Vagina (tissue), 2 donors: ENCODE data around the gene SETSIP. TPM values are rescaled to one million over a fixed set of nuclear protein-coding genes. Genes with fewer than 3 reads are reported as not detected.

Experiments used
- DNase-seq, 2 donors: peaks; one replicate each; pipeline ENCODE4 v3.0.0-alpha.2; 2017; ENCODE audit errors: extremely low spot score in 2 of 2
- H3K27ac ChIP-seq: fragments of 200-600 bp; sonication (generic); one replicate; pipeline ENCODE4 v1.5.1; 2019
- H3K27me3 ChIP-seq: fragments of 200-600 bp; sonication (generic); one replicate; pipeline ENCODE4 v1.5.1; 2019
- H3K36me3 ChIP-seq, 2 donors: fragments of 200-600 bp; sonication (generic); one replicate each; pipeline ENCODE4 v1.5.1; 2017 to 2019
- H3K4me1 ChIP-seq: fragments of 200-600 bp; sonication (generic); one replicate; pipeline ENCODE4 v1.5.1; 2019
- H3K4me3 ChIP-seq, 2 donors: fragments of 200-600 bp; sonication (generic); 1 replicate in 1 of 2; 2 replicates in 1 of 2; pipeline ENCODE4 v1.5.1; 2016 to 2019
- H3K9me3 ChIP-seq: fragments of 200-600 bp; sonication (generic); one replicate; pipeline ENCODE4 v1.5.1; 2019
- POLR2A ChIP-seq, 2 donors: fragments of 450-650 bp; IDR thresholded peaks; one replicate each; pipeline ENCODE4 v1.6.1; 2017; ENCODE audit warnings: antibody characterized with exemption in 2 of 2, mild to moderate bottlenecking in 2 of 2, moderate library complexity in 2 of 2
- POLR2AphosphoS5 ChIP-seq, 2 donors: sonication (generic); formaldehyde crosslinking; IDR thresholded peaks; one replicate each; pipeline ENCODE4 v1.9.0; 2017; ENCODE audit warnings: antibody characterized with exemption in 2 of 2, mild to moderate bottlenecking in 2 of 2, low read depth in 1 of 2; ENCODE audit not compliant: insufficient read depth in 1 of 2
- intact Hi-C: fragments of 100-400 bp; cut with DNase I; formaldehyde crosslinking; loops from one replicate; pipeline ENCODE4 v1.15.1; 2023
- total RNA-seq: library from RNA; depleted of rRNA; stranded (reverse); fragments of >200 nt; gene quantifications from one replicate; pipeline ENCODE4 v1.2.3, GENCODE V29; 2016
- TF ChIP-seq, protein P1 (sequence below), 3 experiments: fragments of 450-650 bp in 2 of 3; fragments of 200-600 bp in 1 of 3; sonication (generic) in 1 of 3; IDR thresholded peaks; one replicate each; pipeline ENCODE4 v1.5.1; 2017 to 2019; ENCODE audit warnings: antibody characterized with exemption in 3 of 3, mild to moderate bottlenecking in 2 of 3, moderate library complexity in 2 of 3

Gene SETSIP
- total RNA-seq, 1 donor from 2014 or later: not detected

DNA sequence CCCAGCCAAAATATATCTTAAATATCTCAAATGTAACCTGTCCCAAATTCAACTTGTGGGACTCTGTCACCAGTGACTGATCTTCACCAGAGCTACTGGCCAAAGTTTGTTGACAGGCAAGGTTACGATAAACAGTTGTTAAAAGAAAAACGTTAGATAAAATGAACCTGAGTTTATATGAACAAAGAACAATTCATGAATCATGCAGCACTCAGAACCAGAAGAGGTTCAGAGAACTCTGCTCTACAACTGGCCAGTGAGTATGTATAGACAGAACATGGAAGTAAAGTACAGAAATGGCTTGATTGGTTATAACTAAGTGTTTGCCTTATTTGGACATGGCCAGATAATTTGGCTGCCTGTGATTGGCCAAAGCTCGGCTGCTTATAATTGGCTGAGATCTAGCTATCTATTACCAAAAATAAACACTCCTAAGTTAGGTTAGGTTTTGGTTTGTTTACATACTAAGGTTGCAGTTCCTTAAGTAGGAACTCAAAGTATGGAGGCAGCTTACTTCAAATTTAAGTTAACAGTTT, 30.4 kb upstream of the SETSIP start:
- Histone ChIP-seq H3K36me3 (peaks cover 0 to 4% of the 10 kb centered on the region in 2 donors), H3K9me3 (no peaks in the 10 kb centered on the region), H3K4me3 (no peak overlapping the region), H3K4me1 (no peaks in the 10 kb centered on the region), H3K27me3 (no peaks in the 10 kb centered on the region), H3K27ac (no peak overlapping the region)
- intact Hi-C loops: no loop called here
- DNase-seq: no peak
- TF ChIP-seq, protein P1, sequence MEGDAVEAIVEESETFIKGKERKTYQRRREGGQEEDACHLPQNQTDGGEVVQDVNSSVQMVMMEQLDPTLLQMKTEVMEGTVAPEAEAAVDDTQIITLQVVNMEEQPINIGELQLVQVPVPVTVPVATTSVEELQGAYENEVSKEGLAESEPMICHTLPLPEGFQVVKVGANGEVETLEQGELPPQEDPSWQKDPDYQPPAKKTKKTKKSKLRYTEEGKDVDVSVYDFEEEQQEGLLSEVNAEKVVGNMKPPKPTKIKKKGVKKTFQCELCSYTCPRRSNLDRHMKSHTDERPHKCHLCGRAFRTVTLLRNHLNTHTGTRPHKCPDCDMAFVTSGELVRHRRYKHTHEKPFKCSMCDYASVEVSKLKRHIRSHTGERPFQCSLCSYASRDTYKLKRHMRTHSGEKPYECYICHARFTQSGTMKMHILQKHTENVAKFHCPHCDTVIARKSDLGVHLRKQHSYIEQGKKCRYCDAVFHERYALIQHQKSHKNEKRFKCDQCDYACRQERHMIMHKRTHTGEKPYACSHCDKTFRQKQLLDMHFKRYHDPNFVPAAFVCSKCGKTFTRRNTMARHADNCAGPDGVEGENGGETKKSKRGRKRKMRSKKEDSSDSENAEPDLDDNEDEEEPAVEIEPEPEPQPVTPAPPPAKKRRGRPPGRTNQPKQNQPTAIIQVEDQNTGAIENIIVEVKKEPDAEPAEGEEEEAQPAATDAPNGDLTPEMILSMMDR (IDR thresholded peaks at IDR 0.05): no peak
- TF ChIP-seq POLR2AphosphoS5 (IDR thresholded peaks at IDR 0.05; ENCODE audit: insufficient read depth in 1 of 2, low read depth in 1 of 2) (no peak), POLR2A (IDR thresholded peaks at IDR 0.05) (no peak)

DNA sequence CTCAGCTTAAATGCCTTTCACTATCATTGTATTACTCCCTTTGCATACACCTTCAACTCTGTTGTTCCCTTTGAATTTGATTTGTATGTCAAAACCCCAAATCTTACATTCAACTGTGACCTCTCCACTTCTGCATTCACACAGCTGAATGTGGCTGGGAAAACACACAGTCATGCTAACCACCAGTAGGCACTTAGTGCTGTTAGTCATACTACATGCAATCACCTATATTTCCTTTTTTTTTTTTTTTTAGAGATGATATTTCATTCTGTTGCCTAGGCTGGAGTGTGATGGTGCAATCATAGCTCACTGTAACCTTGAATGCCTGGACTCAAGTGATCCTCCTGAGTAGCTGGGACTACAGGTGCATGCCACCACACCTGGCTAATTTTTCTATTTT, 21.1 kb upstream of the SETSIP start:
- Histone ChIP-seq H3K27ac (no peak overlapping the region), H3K36me3 (no peaks in the 10 kb centered on the region), H3K4me1 (no peaks in the 10 kb centered on the region), H3K4me3 (no peak overlapping the region), H3K27me3 (no peaks in the 10 kb centered on the region), H3K9me3 (no peaks in the 10 kb centered on the region)
- no peak for DNase-seq
- intact Hi-C loops: no loop called here
- TF ChIP-seq POLR2AphosphoS5 (IDR thresholded peaks at IDR 0.05; ENCODE audit: insufficient read depth in 1 of 2, low read depth in 1 of 2): no peak
- TF ChIP-seq POLR2A (IDR thresholded peaks at IDR 0.05): no peak
- TF ChIP-seq, protein P1 (IDR thresholded peaks at IDR 0.05): no peak

DNA sequence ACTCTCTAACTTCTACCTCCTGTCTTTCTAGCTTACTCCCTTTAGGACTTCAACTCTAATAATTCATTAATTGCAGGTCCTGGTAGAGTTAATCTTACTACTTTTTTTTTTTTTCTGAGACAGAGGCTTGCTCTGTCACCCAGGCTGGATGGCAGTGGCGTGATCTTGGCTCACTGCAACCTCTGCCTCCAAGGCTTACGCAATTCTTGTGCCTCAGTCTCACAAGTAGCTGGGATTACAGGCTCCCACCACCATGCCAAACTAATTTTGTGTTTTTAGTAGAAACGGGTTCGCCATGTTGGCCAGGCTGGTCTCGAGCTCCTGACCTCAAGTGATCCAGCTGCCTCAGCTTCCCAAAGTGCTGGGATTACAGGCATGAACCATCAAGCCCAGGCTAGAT, 20.7 kb upstream of the SETSIP start:
- H3K27ac ChIP-seq: no peak overlapping the region
- H3K4me3 ChIP-seq: no peak overlapping the region
- no peak for TF ChIP-seq POLR2AphosphoS5 (IDR thresholded peaks at IDR 0.05; ENCODE audit: insufficient read depth in 1 of 2, low read depth in 1 of 2)
- TF ChIP-seq POLR2A (IDR thresholded peaks at IDR 0.05): no peak
- TF ChIP-seq, protein P1 (IDR thresholded peaks at IDR 0.05): no peak
- H3K27me3 ChIP-seq: no peaks in the 10 kb centered on the region
- H3K4me1 ChIP-seq: no peaks in the 10 kb centered on the region
- intact Hi-C loops: no loop called here
- no peaks in the 10 kb centered on the region for H3K36me3 ChIP-seq
- no peaks in the 10 kb centered on the region for H3K9me3 ChIP-seq
- no peak for DNase-seq

DNA sequence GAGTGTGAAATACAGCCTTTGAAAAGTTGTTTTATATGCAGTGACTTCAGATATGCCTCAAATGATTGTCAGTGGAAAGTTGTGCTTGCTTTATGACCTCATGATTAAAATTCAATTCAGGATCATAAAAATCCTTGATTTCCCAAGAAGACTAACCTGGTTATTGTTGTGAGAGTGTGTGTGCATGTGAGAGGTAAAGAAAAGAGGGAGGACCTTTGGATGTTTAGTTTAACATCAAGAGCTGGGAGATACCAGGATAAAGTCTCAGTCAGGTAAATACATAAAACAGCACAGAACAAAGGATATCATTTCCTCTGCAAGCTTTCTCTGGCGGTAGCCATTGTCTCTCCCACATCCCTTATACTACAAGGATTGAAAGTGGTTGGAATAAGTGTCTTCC, 19.4 kb upstream of the SETSIP start:
- Histone ChIP-seq H3K27me3 (no peaks in the 10 kb centered on the region), H3K36me3 (no peaks in the 10 kb centered on the region), H3K9me3 (no peaks in the 10 kb centered on the region), H3K4me1 (no peaks in the 10 kb centered on the region), H3K4me3 (no peak overlapping the region), H3K27ac (no peak overlapping the region)
- intact Hi-C loops: no loop called here
- no peak for DNase-seq
- TF ChIP-seq, protein P1 (IDR thresholded peaks at IDR 0.05): no peak
- TF ChIP-seq POLR2AphosphoS5 (IDR thresholded peaks at IDR 0.05; ENCODE audit: insufficient read depth in 1 of 2, low read depth in 1 of 2): no peak
- TF ChIP-seq POLR2A (IDR thresholded peaks at IDR 0.05): no peak

DNA sequence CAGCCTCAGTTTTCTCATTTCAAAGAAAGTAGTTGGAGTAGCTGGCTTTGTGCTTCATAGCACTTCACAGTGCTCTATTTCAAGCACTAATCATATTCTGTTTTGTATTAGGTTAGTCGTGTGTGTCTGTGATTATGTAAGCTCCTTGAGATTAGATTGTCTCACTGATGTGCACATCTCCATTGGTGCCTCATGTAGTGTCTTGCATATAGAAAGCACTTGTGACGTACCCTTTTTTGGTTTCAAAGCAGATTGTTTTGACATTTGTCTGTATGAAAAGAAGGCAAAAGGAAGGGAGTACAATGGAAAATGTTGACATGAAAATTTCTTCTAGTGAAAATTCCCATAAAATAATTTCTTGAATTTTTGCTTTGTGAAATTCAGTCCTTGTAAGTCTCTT, 18.9 kb upstream of the SETSIP start:
- intact Hi-C loops: no loop called here
- Histone ChIP-seq H3K27me3 (no peaks in the 10 kb centered on the region), H3K9me3 (no peaks in the 10 kb centered on the region), H3K4me3 (no peak overlapping the region), H3K4me1 (no peaks in the 10 kb centered on the region), H3K27ac (no peak overlapping the region), H3K36me3 (peaks cover 0 to under 1% of the 10 kb centered on the region in 2 donors)
- TF ChIP-seq POLR2AphosphoS5 (IDR thresholded peaks at IDR 0.05; ENCODE audit: insufficient read depth in 1 of 2, low read depth in 1 of 2): no peak
- no peak for TF ChIP-seq POLR2A (IDR thresholded peaks at IDR 0.05)
- TF ChIP-seq, protein P1 (IDR thresholded peaks at IDR 0.05): no peak
- no peak for DNase-seq
